ENCODE results near the gene FRRS1L. TPM values are rescaled to one million over a fixed set of nuclear protein-coding genes. Genes with fewer than 3 reads are reported as not detected.

FRRS1L gene, protein sequence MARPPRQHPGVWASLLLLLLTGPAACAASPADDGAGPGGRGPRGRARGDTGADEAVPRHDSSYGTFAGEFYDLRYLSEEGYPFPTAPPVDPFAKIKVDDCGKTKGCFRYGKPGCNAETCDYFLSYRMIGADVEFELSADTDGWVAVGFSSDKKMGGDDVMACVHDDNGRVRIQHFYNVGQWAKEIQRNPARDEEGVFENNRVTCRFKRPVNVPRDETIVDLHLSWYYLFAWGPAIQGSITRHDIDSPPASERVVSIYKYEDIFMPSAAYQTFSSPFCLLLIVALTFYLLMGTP
- polyA plus RNA-seq (2013, experiment 1 of 2) = 1.1 TPM
- polyA plus RNA-seq (2013, experiment 2 of 2) = 1.1 TPM

DNA sequence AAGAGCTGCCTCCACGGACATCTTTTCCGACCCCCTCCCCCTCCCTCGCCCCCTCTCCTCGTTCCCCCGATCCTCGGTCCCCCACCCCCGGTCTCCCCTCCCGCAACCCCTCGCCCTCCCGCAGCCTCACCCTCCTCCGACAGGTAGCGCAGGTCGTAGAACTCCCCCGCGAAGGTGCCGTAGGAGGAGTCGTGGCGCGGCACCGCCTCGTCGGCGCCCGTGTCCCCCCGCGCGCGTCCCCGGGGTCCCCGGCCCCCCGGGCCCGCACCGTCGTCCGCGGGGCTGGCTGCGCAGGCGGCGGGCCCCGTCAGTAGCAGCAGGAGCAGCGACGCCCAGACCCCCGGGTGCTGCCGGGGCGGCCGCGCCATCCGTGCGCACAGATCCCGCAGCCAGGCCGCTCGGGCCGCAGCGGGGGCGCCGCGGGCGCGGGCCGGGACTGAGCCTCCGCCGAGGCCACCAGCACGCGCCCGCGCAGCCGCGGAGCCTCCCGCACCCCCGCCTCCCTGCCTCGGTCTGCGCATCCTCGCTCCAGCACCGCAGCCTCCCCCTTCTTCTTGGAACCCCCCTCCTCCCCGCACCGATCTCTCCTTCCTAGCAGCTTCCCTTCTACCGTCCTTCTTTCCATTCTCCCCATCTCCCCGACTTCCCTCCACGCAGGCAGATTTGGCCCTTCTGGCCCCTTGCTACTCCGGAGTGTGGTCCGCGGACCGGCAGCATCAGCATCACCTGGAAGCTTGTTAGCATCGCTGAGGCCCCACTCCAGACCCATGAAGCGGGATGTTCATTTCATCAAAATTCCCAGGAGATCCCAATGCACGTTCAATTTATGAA, at the start of gene FRRS1L:
TSS of gene FRRS1L (minus strand) at position 479 of the 831 bp plus-strand sequence. CDS start at position 368, 111 bp downstream.
- Histone ChIP-seq H3K9me3 (ENCODE audit: insufficient read depth, low read depth, low read length) (no peaks in the 10 kb centered on the region), H3K9ac (ENCODE audit: low read depth, low read length) (no peak within 1 kb of the TSS; the same call in 1 of the 2 replicates), H3K36me3 (ENCODE audit: insufficient read depth, low read length) (no peaks in the 10 kb centered on the region), H3K27me3 (ENCODE audit: insufficient read depth, low read length) (peaks cover 47% of the 10 kb centered on the region), H3K4me3 (ENCODE audit: low read length) (peak within 1 kb of the TSS; percentile 49), H3K27ac (ENCODE audit: low read depth, low read length) (no peak within 1 kb of the TSS), H3K4me1 (ENCODE audit: insufficient read depth, low read length) (peaks cover 5% of the 10 kb centered on the region; the same call in 1 of the 2 replicates)
- 4% methylated on average over 79 of the region's 86 CpGs for WGBS

DNA sequence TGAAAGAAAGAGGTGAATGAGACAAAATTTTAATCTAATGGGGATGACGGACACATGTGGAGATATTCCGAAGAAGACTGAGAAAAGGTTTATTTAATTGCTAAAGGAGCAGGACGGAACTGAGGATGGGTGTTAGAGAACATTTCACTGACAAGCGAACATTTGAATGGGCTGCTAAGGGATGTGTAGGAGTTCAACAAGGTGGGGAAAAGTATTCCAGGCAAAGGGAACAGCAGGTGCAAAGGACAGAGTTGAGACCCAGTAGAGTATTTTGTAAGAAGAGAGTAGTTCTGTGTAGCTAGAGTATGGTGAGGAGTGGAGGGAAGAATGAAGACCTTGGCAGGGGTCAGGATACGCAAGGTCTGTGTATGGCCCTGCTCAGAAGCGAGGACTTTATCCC, 47.4 kb upstream of the FRRS1L start:
- Histone ChIP-seq H3K4me3 (ENCODE audit: low read length) (no peak overlapping the region), H3K9me3 (ENCODE audit: insufficient read depth, low read depth, low read length) (no peaks in the 10 kb centered on the region), H3K4me1 (ENCODE audit: insufficient read depth, low read length) (no peaks in the 10 kb centered on the region), H3K27ac (ENCODE audit: low read depth, low read length) (no peak overlapping the region), H3K27me3 (ENCODE audit: insufficient read depth, low read length) (no peaks in the 10 kb centered on the region), H3K9ac (ENCODE audit: low read depth, low read length) (no peak overlapping the region), H3K36me3 (ENCODE audit: insufficient read depth, low read length) (no peaks in the 10 kb centered on the region)
- 92% methylated on average over 6 of the region's 6 CpGs for WGBS

DNA sequence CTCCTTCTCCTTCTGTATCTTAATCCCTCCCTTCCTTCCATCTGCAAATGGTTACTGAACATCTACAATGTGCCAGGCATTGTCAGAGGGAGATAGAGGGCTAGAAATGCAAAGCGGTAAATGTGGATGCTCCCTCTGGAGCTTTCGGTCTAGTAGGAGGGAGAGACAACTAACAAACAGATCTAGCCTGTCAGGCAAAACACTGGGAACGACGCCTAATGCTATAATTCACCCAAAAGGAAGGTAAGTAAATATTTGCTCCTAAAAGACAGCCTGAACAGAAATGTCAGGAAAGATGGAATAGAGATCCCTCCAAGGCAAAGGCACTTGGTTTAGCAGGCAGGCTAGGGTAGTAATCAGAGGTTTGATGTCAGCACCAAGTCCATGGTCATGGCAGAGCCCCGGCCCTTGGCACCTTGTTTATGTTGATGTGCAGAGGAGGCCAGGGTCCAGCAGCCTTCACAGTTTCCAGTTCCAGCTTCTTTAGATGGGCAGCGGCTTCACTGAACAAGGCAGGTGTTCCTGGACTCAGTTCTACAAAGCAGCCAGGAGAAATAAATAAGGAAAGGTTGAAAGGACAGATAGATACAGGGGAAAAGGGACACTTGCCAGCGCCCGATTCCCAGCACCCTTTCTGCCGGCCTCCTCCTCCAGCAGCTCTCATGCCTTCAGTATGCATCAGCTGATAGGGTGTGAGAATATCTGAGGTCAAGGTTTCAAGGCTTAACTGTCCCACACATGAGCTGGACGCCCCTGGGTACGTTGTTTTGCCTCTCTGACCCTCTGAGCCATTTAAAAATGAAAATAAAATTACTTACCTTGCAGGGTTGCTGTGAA, 46.5 kb upstream of the FRRS1L start:
- no peaks in the 10 kb centered on the region for H3K36me3 ChIP-seq (ENCODE audit: insufficient read depth, low read length)
- WGBS = 91% methylated on average over 11 of the region's 11 CpGs
- H3K27me3 ChIP-seq (ENCODE audit: insufficient read depth, low read length) = no peaks in the 10 kb centered on the region
- H3K4me1 ChIP-seq (ENCODE audit: insufficient read depth, low read length) = no peaks in the 10 kb centered on the region
- no peak overlapping the region for H3K9ac ChIP-seq (ENCODE audit: low read depth, low read length)
- no peak overlapping the region for H3K4me3 ChIP-seq (ENCODE audit: low read length)
- H3K27ac ChIP-seq (ENCODE audit: low read depth, low read length) = no peak overlapping the region
- no peaks in the 10 kb centered on the region for H3K9me3 ChIP-seq (ENCODE audit: insufficient read depth, low read depth, low read length)

DNA sequence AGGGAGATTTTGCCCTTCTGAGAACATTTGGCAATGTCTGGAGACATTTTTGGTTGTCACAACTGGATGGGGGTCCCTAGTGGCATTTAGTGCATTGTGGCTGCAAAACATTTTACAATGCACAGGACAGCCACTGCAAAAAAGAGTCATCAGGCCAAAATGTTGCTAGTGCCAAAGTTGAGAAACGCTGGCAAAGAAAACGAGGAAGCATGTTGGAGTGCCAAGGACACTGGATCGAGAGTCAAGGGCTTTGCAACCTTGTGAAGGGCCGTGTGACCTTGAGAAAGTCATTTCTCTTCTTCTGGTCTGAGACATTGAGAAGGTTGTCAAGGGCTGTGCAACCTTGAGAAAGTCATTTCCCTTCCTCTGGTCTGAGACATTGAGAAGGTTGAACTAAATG, 45.7 kb upstream of the FRRS1L start:
- WGBS = 93% methylated on average over 4 of the region's 4 CpGs
- H3K27me3 ChIP-seq (ENCODE audit: insufficient read depth, low read length) = no peaks in the 10 kb centered on the region
- no peaks in the 10 kb centered on the region for H3K4me1 ChIP-seq (ENCODE audit: insufficient read depth, low read length)
- H3K36me3 ChIP-seq (ENCODE audit: insufficient read depth, low read length) = no peaks in the 10 kb centered on the region
- no peaks in the 10 kb centered on the region for H3K9me3 ChIP-seq (ENCODE audit: insufficient read depth, low read depth, low read length)
- H3K27ac ChIP-seq (ENCODE audit: low read depth, low read length) = no peak overlapping the region
- H3K4me3 ChIP-seq (ENCODE audit: low read length) = no peak overlapping the region
- H3K9ac ChIP-seq (ENCODE audit: low read depth, low read length) = no peak overlapping the region

DNA sequence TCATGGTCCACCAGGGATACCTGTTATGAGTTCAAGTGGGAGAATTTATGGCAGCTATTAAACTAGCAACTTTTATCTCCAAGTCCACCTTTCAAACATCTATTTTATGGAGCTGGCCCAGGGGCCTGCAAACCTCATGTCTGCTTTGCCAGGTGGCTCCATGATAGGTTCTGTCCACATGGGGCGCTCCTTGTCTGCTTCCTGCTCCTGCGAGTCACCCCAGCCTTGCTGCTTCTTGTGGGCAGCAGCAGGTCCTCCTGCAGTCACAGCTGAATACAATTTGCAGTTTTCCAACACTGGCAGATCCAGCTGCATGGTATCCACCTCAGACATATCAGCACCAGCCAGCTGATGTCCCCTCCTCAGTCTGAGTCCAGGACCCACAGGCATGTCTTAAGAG, 39.6 kb upstream of the FRRS1L start:
- no peak overlapping the region for H3K9ac ChIP-seq (ENCODE audit: low read depth, low read length)
- no peaks in the 10 kb centered on the region for H3K4me1 ChIP-seq (ENCODE audit: insufficient read depth, low read length)
- no peaks in the 10 kb centered on the region for H3K36me3 ChIP-seq (ENCODE audit: insufficient read depth, low read length)
- no peak overlapping the region for H3K27ac ChIP-seq (ENCODE audit: low read depth, low read length)
- H3K9me3 ChIP-seq (ENCODE audit: insufficient read depth, low read depth, low read length) = no peaks in the 10 kb centered on the region
- no peaks in the 10 kb centered on the region for H3K27me3 ChIP-seq (ENCODE audit: insufficient read depth, low read length)
- no peak overlapping the region for H3K4me3 ChIP-seq (ENCODE audit: low read length)
- WGBS = 89% methylated on average over 2 of the region's 2 CpGs

DNA sequence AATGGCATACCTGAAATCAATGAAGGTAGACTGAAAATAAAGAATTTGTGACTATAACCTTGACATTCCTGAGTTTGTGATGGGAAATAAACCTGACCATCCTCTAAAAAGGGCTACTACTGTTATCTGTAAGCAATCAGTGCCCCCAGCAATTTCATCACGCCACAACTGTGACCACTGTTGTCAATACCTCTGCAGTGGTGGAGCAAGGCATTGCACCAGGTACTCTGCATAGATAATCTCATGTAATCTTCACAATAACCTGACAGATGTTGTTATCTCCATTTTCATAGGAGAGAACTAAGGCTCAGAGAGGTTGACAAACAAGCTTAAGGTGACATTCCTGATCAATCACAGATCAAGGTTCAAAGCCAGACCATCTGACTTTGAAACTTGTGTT, 38.5 kb upstream of the FRRS1L start:
- 88% methylated on average over 1 of the region's 1 CpG for WGBS

DNA sequence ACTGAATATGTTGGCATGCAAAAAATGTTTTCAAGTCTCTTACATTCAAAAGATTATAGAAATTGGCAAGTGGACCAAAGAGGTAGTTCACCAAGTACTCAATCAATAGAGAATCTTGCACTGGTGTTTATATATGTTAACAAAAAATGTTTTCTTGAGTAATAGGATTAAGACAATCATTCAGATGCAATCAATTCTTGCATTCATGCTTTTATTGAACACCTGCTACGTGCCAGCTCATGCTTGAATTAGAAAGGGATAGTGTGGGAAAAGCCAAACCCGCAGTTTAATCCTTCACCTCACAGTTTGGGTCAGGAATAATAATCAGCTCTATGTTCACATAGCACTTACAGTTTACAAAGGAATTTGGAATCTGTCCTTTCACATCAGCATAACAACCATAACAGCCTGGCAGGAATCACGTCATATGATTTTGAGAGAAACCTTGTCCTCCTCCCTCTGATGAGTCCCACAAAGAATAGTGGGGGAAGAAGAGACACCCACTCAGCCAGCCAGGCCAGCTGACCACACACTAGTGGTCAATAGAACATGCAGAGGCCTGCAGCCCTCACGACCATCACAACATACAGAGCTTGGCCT, 36.8 kb upstream of the FRRS1L start:
- H3K4me1 ChIP-seq (ENCODE audit: insufficient read depth, low read length) = no peaks in the 10 kb centered on the region
- H3K27me3 ChIP-seq (ENCODE audit: insufficient read depth, low read length) = no peaks in the 10 kb centered on the region
- no peaks in the 10 kb centered on the region for H3K9me3 ChIP-seq (ENCODE audit: insufficient read depth, low read depth, low read length)
- 90% methylated on average over 3 of the region's 4 CpGs for WGBS
- no peak overlapping the region for H3K9ac ChIP-seq (ENCODE audit: low read depth, low read length)
- no peak overlapping the region for H3K4me3 ChIP-seq (ENCODE audit: low read length)
- H3K36me3 ChIP-seq (ENCODE audit: insufficient read depth, low read length) = no peaks in the 10 kb centered on the region
- no peak overlapping the region for H3K27ac ChIP-seq (ENCODE audit: low read depth, low read length)

More for the DNA sequence above, 38.5 kb upstream of the FRRS1L start:
- H3K27ac ChIP-seq (ENCODE audit: low read depth, low read length) = no peak overlapping the region
- no peak overlapping the region for H3K4me3 ChIP-seq (ENCODE audit: low read length)
- no peaks in the 10 kb centered on the region for H3K9me3 ChIP-seq (ENCODE audit: insufficient read depth, low read depth, low read length)
- H3K27me3 ChIP-seq (ENCODE audit: insufficient read depth, low read length) = no peaks in the 10 kb centered on the region
- H3K4me1 ChIP-seq (ENCODE audit: insufficient read depth, low read length) = no peaks in the 10 kb centered on the region
- H3K36me3 ChIP-seq (ENCODE audit: insufficient read depth, low read length) = no peaks in the 10 kb centered on the region
- H3K9ac ChIP-seq (ENCODE audit: low read depth, low read length) = no peak overlapping the region

DNA sequence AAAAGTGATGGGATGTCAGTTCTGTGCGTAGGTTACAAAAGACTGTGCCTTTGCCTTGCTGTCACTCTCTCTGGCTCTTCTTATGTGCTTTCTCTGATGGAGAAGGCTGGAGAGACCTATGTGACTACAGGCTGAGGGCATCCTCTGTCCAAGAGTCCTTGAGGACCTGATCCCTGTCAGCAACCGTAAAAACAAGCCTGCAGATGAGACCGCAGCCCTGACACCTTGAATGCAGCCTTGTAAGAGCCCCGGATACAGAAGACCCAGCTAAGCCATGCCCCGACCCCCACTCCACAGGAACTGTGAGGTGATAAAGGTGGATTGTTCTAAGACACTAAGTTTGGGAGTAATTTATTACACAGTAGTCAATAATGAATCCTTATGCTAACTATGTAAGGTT, 32.6 kb upstream of the FRRS1L start:
- Histone ChIP-seq H3K4me1 (ENCODE audit: insufficient read depth, low read length) (no peaks in the 10 kb centered on the region), H3K4me3 (ENCODE audit: low read length) (no peak overlapping the region), H3K27ac (ENCODE audit: low read depth, low read length) (no peak overlapping the region), H3K36me3 (ENCODE audit: insufficient read depth, low read length) (no peaks in the 10 kb centered on the region), H3K9ac (ENCODE audit: low read depth, low read length) (no peak overlapping the region), H3K9me3 (ENCODE audit: insufficient read depth, low read depth, low read length) (no peaks in the 10 kb centered on the region), H3K27me3 (ENCODE audit: insufficient read depth, low read length) (no peaks in the 10 kb centered on the region)
- 91% methylated on average over 5 of the region's 5 CpGs for WGBS

DNA sequence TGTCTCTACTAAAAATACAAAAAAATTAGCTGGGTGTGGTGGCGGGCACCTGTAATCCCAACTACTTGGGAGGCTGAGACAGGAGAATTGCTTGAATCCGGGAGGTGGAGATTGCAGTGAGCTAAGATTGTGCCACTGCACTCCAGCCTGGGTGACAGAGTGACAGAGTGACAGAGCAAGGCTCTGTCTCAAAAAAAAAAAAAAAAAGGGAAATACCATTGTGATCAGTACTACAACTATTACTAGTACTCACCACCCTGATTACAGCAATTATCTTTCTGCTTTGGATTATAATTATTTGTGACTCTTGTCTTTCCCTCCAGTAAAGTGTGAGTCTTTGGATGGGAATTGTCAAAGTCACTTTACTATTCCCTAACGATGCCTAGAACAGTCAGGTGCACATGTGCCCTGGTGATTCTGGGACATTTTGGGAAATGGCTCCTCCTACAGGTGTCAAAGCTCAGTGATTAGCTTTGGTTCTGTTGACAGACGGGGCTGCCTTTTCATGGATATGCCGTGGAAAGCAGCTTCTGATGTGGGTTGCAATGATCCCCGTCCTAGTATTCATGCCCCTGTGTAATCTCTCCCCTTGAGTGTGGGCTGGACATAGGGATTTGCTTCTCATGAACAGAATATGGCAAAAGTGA, 31.8 kb upstream of the FRRS1L start:
- H3K9me3 ChIP-seq (ENCODE audit: insufficient read depth, low read depth, low read length) = no peaks in the 10 kb centered on the region
- H3K9ac ChIP-seq (ENCODE audit: low read depth, low read length) = no peak overlapping the region
- 80% methylated on average over 6 of the region's 6 CpGs for WGBS
- H3K4me3 ChIP-seq (ENCODE audit: low read length) = no peak overlapping the region
- no peak overlapping the region for H3K27ac ChIP-seq (ENCODE audit: low read depth, low read length)
- H3K4me1 ChIP-seq (ENCODE audit: insufficient read depth, low read length) = no peaks in the 10 kb centered on the region
- H3K36me3 ChIP-seq (ENCODE audit: insufficient read depth, low read length) = no peaks in the 10 kb centered on the region
- no peaks in the 10 kb centered on the region for H3K27me3 ChIP-seq (ENCODE audit: insufficient read depth, low read length)

DNA sequence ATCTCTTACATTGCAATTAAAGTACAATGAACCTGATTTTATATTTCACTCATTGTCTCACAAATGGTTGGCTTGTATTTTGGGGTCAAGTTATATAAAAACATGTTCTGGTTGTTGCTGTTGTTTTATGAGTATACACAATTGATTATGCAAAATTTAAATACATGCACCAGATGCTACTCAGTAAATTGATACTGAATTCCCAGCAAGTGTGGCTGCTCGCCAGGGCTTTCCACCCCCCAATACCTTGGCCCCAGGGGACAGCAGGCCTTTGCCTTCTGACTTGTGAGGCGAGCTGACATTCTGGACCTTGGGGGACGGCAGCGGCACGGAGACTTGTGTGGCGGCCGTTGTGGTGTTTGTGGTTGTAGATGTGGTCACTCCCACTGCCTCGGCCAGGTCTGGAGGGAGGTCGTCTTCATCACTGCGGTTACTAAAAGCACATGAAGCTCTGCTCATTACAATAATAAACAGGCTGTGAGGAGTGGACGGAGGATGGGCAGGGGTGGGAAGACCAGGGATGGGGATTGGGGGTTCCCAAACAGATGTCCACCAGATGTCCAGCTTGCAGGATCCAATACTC, 27.0 kb upstream of the FRRS1L start:
- H3K4me1 ChIP-seq (ENCODE audit: insufficient read depth, low read length) = no peaks in the 10 kb centered on the region
- no peaks in the 10 kb centered on the region for H3K27me3 ChIP-seq (ENCODE audit: insufficient read depth, low read length)
- H3K9me3 ChIP-seq (ENCODE audit: insufficient read depth, low read depth, low read length) = no peaks in the 10 kb centered on the region
- no peaks in the 10 kb centered on the region for H3K36me3 ChIP-seq (ENCODE audit: insufficient read depth, low read length)
- H3K27ac ChIP-seq (ENCODE audit: low read depth, low read length) = no peak overlapping the region
- WGBS = 84% methylated on average over 11 of the region's 11 CpGs
- no peak overlapping the region for H3K9ac ChIP-seq (ENCODE audit: low read depth, low read length)
- no peak overlapping the region for H3K4me3 ChIP-seq (ENCODE audit: low read length)
